Kidney (tissue), 14 donors: ENCODE measurements around the gene GOLGA6A. TPM values are rescaled to one million over a fixed set of nuclear protein-coding genes. Genes with fewer than 3 reads are reported as not detected.

ENCODE experiments used
- DNase-seq, 5 donors: peaks; one replicate each; pipeline ENCODE4 v3.0.0-alpha.2; 2013 to 2020
- FAIRE-seq: peaks from 2 replicates; lab custom pipeline; 2012; peaks lifted over from hg19 to GRCh38; lab: Jason Lieb, UNC
- H3K27ac ChIP-seq, 2 donors: one replicate each; pipeline ENCODE4 v1.7.0; 2013; ENCODE audit warnings: low read depth in 2 of 2, low read length in 2 of 2, inconsistent platforms in 1 of 2
- H3K27me3 ChIP-seq: one replicate; pipeline ENCODE4 v1.7.1; 2013; ENCODE audit warnings: low read length, inconsistent platforms; ENCODE audit not compliant: control insufficient read depth, insufficient read depth
- H3K36me3 ChIP-seq, 3 donors: one replicate each; pipeline versions ENCODE4 v1.7.0 to v1.7.1; 2013; ENCODE audit warnings: low read length in 3 of 3, control low read depth in 1 of 3, inconsistent platforms in 1 of 3; ENCODE audit not compliant: insufficient read depth in 3 of 3, control insufficient read depth in 2 of 3
- H3K4me1 ChIP-seq, 3 donors: one replicate each; pipeline versions ENCODE4 v1.7.0 to v1.7.1; 2013; ENCODE audit warnings: low read length in 3 of 3, inconsistent platforms in 1 of 3, low read depth in 1 of 3; ENCODE audit not compliant: control insufficient read depth in 2 of 3, insufficient read depth in 2 of 3
- H3K4me3 ChIP-seq, 3 donors: one replicate each; pipeline versions ENCODE4 v1.7.0 to v1.8.1; 2013; ENCODE audit warnings: low read length in 3 of 3, control low read depth in 1 of 3, inconsistent platforms in 1 of 3
- H3K9ac ChIP-seq, 3 donors: one replicate each; pipeline versions ENCODE4 v1.7.0 to v1.7.1; 2013; ENCODE audit warnings: low read length in 3 of 3, control low read depth in 1 of 3, inconsistent platforms in 1 of 3
- H3K9me3 ChIP-seq, 3 donors: one replicate each; pipeline versions ENCODE4 v1.7.0 to v1.7.1; 2013; ENCODE audit warnings: low read length in 3 of 3, control low read depth in 1 of 3, inconsistent platforms in 1 of 3; ENCODE audit not compliant: control insufficient read depth in 2 of 3, insufficient read depth in 1 of 3
- CTCF ChIP-seq: IDR thresholded peaks from 3 replicates; pipeline ENCODE4 v1.5.1; 2012; ENCODE audit warnings: mild to moderate bottlenecking, moderate library complexity, borderline replicate concordance; ENCODE audit not compliant: insufficient read depth; ENCODE audit errors: extremely low read depth
- intact Hi-C: fragments of 100-400 bp; cut with DNase I; formaldehyde crosslinking; loops from one replicate; pipeline ENCODE4 v1.11.1; 2022
- polyA plus RNA-seq: library from polyadenylated mRNA; stranded (reverse); fragments of 350-450 nt; fragmentation: Illumina TruSeq; extraction: RNeasy Lipid Tissue Mini Kit (QIAGEN cat#74804); gene quantifications from one replicate; pipeline ENCODE4 v1.2.3, GENCODE V29; 2014; ENCODE audit warnings: low read depth, low replicate concordance; ENCODE audit not compliant: insufficient read depth
- total RNA-seq: library from RNA; stranded (reverse); fragmentation: NEBNext Ultra II Directional; extraction: Animal tissue kit (Norgen Biotek cat#: 25700); gene quantifications from one replicate; pipeline ENCODE4 v1.2.1, GENCODE V29; 2021
- donor health status: control.
- donor health status: control.
- donor health status: control.
- donor health status: control.
- donor health status: control.
- donor health status: DM: yes; HTN: yes; CAD: no.
- donor health status: Normal renal cell carcinoma (clear cell type).

Gene GOLGA6A
- total and polyA plus RNA-seq, 2 donors from 2014 or later: 0.06 TPM; not detected in 1

GRCh38 chr15:74041311-74041756 lies 41.0 kb downstream of the GOLGA6A start:
- peak overlapping the region; percentile 68 to 81 for H3K27ac ChIP-seq
- H3K27me3 ChIP-seq: no peaks in the 10 kb centered on the region
- FAIRE-seq (no peak), DNase-seq (peak in 2 of 5 donors; percentile 41 to 48)
- no peak overlapping the region for H3K4me3 ChIP-seq
- intact Hi-C loops: loop anchor here (10.0 kb wide), 1 partner anchor 57 kb away; no protein-coding TSS in a partner anchor
- no peak for TF ChIP-seq CTCF
- H3K36me3 ChIP-seq: peaks cover 0 to 4% (median 2%) of the 10 kb centered on the region in 3 donors
- no peaks in the 10 kb centered on the region for H3K9me3 ChIP-seq
- peaks cover 0 to 13% (median 0%) of the 10 kb centered on the region in 3 donors for H3K4me1 ChIP-seq
- H3K9ac ChIP-seq: no peak overlapping the region

DNA sequence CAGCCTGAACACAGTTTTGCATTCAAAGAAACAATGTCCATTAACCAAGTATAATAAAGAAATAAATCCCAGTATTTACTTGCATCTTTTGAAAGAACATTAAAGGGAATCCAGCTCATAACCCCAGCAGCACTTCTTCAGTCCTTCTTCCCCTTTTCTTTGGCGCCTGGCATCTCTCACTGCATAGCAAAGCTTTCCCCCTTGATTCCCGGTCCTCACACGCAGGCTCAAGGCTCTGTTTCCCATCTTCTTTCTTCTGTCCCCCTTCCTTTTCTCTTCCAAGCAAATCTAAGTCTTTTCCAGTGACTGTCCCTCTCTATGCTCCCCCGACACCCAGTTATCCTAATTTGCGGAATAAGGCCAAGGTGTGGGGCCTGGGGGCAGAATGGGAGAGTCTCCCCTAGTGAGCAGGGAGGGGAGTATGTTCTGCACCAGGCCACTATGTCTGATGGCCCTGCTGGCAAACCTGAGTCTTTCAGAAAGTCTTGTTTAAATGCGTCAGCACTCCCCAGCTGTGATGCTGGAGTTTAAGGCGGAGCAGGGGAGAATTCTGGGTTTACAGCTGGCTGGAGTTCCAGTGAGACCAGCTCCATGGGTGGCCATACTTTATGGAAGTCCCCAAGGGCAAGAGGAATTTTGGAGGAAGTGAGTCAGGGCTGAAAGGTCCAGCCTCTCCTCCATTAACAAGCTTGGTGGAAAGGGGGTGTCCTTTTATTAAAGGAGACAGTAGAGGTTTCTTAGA lies 42.1 kb downstream of the GOLGA6A start:
- Histone ChIP-seq H3K9ac (no peak overlapping the region), H3K9me3 (no peaks in the 10 kb centered on the region), H3K4me1 (peaks cover 0 to 13% (median 0%) of the 10 kb centered on the region in 3 donors), H3K27ac (peak overlapping the region; percentile 68 to 81), H3K4me3 (no peak overlapping the region), H3K36me3 (peaks cover 2 to 10% (median 3%) of the 10 kb centered on the region in 3 donors), H3K27me3 (no peaks in the 10 kb centered on the region)
- no peak for FAIRE-seq
- peak in 4 of 5 donors; percentile 39 to 91 (median 68) for DNase-seq
- intact Hi-C loops: loop anchor here (10.0 kb wide), 1 partner anchor 55 kb away; no protein-coding TSS in a partner anchor
- no peak for TF ChIP-seq CTCF

DNA sequence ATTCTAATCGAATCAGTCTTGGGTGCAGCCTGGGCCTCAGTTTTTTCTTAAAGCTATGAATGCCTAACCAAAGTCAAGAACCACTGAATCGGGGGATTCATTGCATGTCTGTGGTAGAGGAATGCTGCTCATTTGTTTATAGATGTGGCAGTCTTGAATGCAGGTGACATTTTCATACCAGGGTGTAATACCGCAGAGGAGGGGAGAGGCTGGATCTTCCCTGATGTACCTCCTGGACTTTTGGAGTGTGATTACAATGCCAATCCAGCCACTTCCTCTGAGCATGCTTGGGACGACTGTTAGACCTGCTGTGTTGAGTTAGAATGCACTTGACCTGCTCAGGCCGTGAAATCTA lies 42.7 kb downstream of the GOLGA6A start:
- Histone ChIP-seq H3K9ac (no peak overlapping the region), H3K27ac (peak overlapping the region in 1 of 2 donors; percentile 16), H3K36me3 (peaks cover 2 to 11% (median 6%) of the 10 kb centered on the region in 3 donors), H3K27me3 (no peaks in the 10 kb centered on the region), H3K4me1 (peaks cover 0 to 13% (median 0%) of the 10 kb centered on the region in 3 donors), H3K4me3 (no peak overlapping the region), H3K9me3 (no peaks in the 10 kb centered on the region)
- DNase-seq (no peak), FAIRE-seq (no peak)
- intact Hi-C loops: loop anchor here (10.0 kb wide), 1 partner anchor 55 kb away; no protein-coding TSS in a partner anchor
- TF ChIP-seq CTCF: no peak
